Left ventricle myocardium inferior (tissue), 1 donor: Measurements from ENCODE around the gene GALNT11. TPM values are rescaled to one million over a fixed set of nuclear protein-coding genes. Genes with fewer than 3 reads are reported as not detected.
A peak's percentile ranks its signal among the peaks of the same experiment; 100 is the strongest.
"Not testable (repeated sequence)": the region's sequence is repeated elsewhere in the genome, so short reads cannot be mapped to it uniquely, and the experiment has no call there.

Source experiments
- DNase-seq: peaks from one replicate; pipeline ENCODE4 v3.0.0-alpha.2; 2020
- H3K27ac ChIP-seq: fragments of 200-600 bp; replicated peaks from 2 replicates; pipeline ENCODE4 v1.8.0; 2021
- H3K27me3 ChIP-seq: fragments of 200-600 bp; 2 replicates; pipeline ENCODE4 v1.8.0; 2021; ENCODE audit warnings: low read depth
- H3K36me3 ChIP-seq: fragments of 200-600 bp; 2 replicates; pipeline ENCODE4 v1.8.0; 2021
- H3K4me1 ChIP-seq: fragments of 200-600 bp; 2 replicates; pipeline ENCODE4 v1.8.0; 2021
- H3K4me3 ChIP-seq: fragments of 200-600 bp; 2 replicates; pipeline ENCODE4 v1.8.0; 2021; ENCODE audit warnings: mild to moderate bottlenecking, moderate library complexity
- H3K9me3 ChIP-seq: fragments of 200-600 bp; replicated peaks from 2 replicates; pipeline ENCODE4 v1.8.0; 2021
- intact Hi-C: fragments of 100-400 bp; cut with micrococcal nuclease; formaldehyde crosslinking; loops from one replicate; pipeline ENCODE4 v1.11.0; 2022
- total RNA-seq: library from RNA; stranded (reverse); fragmentation: NEBNext Ultra II Directional; extraction: Animal tissue kit (Norgen Biotek cat#: 25700); gene quantifications from one replicate; pipeline ENCODE4 v1.2.1, GENCODE V29; 2021
- TF ChIP-seq, protein P1 (sequence below): fragments of 200-600 bp; IDR thresholded peaks from 2 replicates; pipeline ENCODE4 v1.8.0; 2021; ENCODE audit warnings: antibody characterized with exemption, mild to moderate bottlenecking, borderline replicate concordance
- donor health status: DM: no; HTN: yes; CAD: no; lungs with severe emphysema.

The GALNT11 gene
- total RNA-seq, 1 donor from 2014 or later: 18.6 TPM

DNA sequence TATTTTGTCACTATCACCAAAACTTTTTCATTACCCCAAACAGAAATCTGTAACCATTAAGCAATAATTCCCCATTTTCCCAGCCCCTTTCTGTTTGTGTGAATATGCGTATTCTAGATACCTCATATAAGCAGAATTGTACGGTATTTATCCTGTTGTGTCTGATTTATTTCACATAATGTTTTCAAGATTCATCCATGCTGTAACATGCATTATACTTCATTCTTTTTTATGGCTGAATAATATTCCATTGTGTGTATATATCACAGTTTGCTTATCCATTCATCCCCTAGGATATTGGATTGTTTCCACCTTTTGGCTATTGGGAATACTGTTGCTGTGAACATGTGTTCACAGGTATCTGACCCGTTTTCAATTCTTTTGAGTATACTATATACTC is 26.5 kb downstream of the GALNT11 start:
- intact Hi-C loops: no loop called here

DNA sequence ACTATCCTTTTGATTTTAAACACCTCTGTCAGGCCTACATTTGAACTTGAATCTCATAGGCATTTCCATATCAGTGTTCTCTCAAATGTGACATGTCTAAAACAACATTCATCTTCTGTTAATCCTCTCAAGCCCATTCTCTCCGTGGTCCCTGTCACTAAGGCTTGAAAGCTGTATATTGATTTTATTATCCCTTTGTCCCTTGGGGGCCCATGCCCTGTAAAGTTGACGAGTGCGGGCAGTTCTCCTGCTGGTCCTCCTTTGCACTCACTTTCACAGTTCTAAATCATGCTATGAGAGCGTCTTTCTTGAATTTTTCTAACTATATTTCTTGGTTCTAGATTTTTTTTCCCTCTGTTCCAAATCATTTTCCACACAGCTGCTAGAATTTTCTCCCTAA is 27.3 kb downstream of the GALNT11 start:
- Histone ChIP-seq H3K4me1 (peaks cover 15% of the 10 kb centered on the region), H3K36me3 (no peaks in the 10 kb centered on the region), H3K27me3 (no peaks in the 10 kb centered on the region), H3K9me3 (peaks cover 8% of the 10 kb centered on the region), H3K27ac (no peak overlapping the region), H3K4me3 (no peak overlapping the region)
- TF ChIP-seq, protein P1, sequence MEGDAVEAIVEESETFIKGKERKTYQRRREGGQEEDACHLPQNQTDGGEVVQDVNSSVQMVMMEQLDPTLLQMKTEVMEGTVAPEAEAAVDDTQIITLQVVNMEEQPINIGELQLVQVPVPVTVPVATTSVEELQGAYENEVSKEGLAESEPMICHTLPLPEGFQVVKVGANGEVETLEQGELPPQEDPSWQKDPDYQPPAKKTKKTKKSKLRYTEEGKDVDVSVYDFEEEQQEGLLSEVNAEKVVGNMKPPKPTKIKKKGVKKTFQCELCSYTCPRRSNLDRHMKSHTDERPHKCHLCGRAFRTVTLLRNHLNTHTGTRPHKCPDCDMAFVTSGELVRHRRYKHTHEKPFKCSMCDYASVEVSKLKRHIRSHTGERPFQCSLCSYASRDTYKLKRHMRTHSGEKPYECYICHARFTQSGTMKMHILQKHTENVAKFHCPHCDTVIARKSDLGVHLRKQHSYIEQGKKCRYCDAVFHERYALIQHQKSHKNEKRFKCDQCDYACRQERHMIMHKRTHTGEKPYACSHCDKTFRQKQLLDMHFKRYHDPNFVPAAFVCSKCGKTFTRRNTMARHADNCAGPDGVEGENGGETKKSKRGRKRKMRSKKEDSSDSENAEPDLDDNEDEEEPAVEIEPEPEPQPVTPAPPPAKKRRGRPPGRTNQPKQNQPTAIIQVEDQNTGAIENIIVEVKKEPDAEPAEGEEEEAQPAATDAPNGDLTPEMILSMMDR: no peak
- no peak for DNase-seq
- intact Hi-C loops: no loop called here

More for the DNA sequence above, 26.5 kb downstream of the GALNT11 start:
- peaks cover 16% of the 10 kb centered on the region for H3K9me3 ChIP-seq
- no peak overlapping the region for H3K4me3 ChIP-seq
- H3K27me3 ChIP-seq: no peaks in the 10 kb centered on the region
- H3K27ac ChIP-seq: no peak overlapping the region
- TF ChIP-seq, protein P1: no peak
- H3K36me3 ChIP-seq: no peaks in the 10 kb centered on the region
- peaks cover 15% of the 10 kb centered on the region for H3K4me1 ChIP-seq
- no peak for DNase-seq

DNA sequence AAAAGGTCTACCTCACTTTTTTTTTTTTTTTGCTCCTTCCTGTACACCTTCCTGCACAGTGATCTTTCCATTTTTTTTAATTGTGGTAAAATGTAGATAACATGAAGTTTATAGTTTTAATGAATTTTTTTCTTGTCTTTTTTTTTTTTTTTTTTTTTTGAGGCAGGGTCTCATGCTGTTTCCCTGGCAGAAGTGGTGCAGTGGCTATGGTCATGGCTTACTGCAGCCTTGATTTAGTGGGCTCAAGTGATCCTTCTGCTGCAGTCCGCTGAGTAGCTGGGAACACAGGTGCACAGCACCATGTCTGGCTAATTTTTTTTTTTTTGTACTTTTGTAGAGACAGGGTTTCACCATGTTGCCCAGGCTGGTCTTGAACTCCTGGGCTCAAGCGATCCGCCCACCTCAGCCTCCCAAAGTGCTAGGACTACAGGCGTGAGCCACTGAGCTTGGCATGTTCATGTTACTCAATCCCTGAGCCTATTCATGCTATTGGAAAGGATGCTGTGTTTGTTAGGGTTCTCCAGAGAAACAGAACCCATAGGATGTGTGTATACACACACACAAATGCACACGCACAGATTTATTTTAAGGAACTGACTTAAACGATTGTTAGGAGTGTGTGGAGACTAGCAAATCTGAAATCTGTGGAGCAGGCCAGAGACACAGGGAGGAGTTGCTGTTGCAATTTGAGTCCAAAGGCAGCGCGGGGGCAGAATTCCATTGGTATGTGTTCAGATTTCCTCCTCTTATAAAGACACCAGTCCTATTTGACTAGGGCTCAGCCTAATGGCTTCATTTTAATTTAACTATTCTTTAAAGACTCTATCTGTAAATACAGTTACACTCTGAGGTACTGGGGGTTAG is 29.1 kb downstream of the GALNT11 start:
- H3K27ac ChIP-seq: no peak overlapping the region
- H3K9me3 ChIP-seq: no peaks in the 10 kb centered on the region
- peak; percentile 31 for DNase-seq
- H3K4me3 ChIP-seq: no peak overlapping the region
- peaks cover 26% of the 10 kb centered on the region for H3K4me1 ChIP-seq
- H3K27me3 ChIP-seq: no peaks in the 10 kb centered on the region
- no peaks in the 10 kb centered on the region for H3K36me3 ChIP-seq
- TF ChIP-seq, protein P1: no peak
- intact Hi-C loops: no loop called here

DNA sequence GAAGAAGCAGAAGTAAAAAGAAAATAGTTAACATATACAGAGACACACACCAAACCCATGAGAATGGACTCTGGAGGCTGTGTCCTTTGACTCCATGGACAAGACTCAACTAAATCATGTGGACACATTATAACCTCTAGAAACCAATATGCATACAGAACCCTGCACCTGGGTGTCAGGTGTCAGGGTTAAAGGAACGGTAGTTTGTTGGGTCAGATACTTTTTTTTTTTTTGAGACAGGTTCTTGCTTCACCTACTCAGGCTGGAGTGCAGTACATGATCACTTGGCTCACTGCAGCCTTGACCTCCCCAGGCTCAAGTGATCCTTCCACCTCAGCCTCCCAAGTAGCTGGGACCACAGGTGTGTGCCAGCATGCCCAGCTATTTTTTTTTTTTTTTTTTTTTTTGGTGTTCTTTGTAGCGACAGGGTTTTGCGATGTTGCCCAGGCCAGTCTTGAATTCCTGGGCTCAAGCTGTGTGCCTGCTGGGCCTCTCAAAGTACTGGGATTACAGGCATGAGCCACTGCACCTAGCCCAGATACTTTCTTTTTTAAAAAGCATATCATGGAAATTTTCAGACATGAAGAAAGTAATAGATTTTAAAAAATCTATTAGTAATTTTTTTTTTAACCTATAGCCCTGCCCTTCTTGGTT is 31.3 kb downstream of the GALNT11 start:
- TF ChIP-seq, protein P1: no peak
- Histone ChIP-seq H3K4me1 (peaks cover 19% of the 10 kb centered on the region), H3K36me3 (no peaks in the 10 kb centered on the region), H3K4me3 (no peak overlapping the region), H3K27me3 (no peaks in the 10 kb centered on the region), H3K9me3 (no peaks in the 10 kb centered on the region), H3K27ac (no peak overlapping the region)
- DNase-seq: no peak
- intact Hi-C loops: no loop called here

DNA sequence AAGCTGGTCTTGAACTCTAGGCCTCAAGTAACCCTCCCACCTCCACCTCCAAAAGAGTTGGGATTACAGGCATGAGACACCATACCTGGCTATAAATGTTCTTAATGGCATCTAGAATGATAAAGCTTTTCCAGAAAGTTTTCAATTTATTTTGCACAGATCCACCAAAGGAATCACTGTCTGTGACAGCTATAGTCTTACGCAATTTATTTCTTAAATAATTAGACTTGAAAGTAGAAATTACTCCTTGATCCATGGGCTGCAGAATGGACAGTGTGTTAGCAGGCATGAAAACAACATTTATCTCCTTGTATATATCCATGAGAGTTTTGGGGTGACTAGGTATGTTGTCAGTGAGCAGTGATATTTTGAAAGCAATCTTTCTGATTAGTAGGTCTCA is 33.8 kb downstream of the GALNT11 start:
- DNase-seq: no peak
- Histone ChIP-seq H3K27me3 (no peaks in the 10 kb centered on the region), H3K4me1 (peaks cover 19% of the 10 kb centered on the region), H3K27ac (no peak overlapping the region), H3K36me3 (no peaks in the 10 kb centered on the region), H3K4me3 (no peak overlapping the region), H3K9me3 (no peaks in the 10 kb centered on the region)
- intact Hi-C loops: no loop called here
- TF ChIP-seq, protein P1: no peak

DNA sequence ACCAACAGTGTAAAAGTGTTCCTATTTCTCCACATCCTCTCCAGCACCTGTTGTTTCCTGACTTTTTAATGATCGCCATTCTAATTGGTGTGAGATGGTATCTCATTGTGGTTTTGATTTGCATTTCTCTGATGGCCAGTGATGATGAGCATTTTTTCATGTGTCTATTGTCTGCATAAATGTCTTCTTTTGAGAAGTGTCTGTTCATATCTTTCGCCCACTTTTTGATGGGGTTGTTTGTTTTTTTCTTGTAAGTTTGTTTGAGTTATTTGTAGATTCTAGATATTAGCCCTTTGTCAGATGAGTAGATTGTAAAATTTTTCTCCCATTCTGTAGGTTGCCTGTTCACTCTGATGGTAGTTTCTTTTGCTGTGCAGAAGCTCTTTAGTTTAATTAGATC is 35.6 kb downstream of the GALNT11 start:
- H3K4me1 ChIP-seq: peaks cover 11% of the 10 kb centered on the region
- H3K36me3 ChIP-seq, H3K27me3 ChIP-seq, H3K9me3 ChIP-seq, H3K27ac ChIP-seq, H3K4me3 ChIP-seq, intact Hi-C loops, DNase-seq: not testable (repeated sequence)

DNA sequence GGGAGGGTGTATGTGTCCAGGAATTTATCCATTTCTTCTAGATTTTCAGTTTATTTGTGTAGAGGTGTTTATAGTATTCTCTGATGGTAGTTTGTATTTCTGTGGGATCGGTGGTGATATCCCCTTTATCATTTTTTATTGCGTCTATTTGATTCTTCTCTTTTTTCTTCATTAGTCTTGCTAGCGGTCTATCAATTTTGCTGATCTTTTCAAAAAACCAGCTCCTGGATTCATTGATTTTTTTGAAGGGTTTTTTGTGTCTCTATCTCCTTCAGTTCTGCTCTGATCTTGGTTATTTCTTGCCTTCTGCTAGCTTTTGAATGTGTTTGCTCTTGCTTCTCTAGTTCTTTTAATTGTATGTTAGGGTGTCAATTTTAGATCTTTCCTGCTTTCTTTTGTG is 37.7 kb downstream of the GALNT11 start:
- H3K9me3 ChIP-seq, intact Hi-C loops, H3K27me3 ChIP-seq, H3K27ac ChIP-seq, H3K4me3 ChIP-seq, H3K4me1 ChIP-seq, H3K36me3 ChIP-seq, DNase-seq: not testable (repeated sequence)

DNA sequence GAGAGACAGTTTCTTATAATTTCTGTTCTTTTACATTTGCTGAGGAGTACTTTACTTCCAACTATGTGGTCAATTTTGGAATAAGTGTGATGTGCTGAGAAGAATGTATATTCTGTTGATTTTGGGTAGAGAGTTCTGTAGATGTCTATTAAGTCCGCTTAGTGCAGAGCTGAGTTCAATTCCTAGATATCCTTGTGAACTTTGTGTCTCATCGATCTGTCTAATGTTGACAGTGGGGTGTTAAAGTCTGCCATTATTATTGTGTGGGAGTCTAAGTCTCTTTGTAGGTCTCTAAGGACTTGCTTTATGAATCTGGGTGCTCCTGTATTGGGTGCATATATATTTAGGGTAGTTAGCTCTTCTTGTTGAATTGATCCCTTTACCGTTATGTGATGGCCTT is 38.3 kb downstream of the GALNT11 start:
- H3K4me3 ChIP-seq, H3K9me3 ChIP-seq, H3K4me1 ChIP-seq, H3K27me3 ChIP-seq, H3K36me3 ChIP-seq, H3K27ac ChIP-seq, intact Hi-C loops, DNase-seq: not testable (repeated sequence)
